ENCODE results near the gene ZNF511. TPM values are rescaled to one million over a fixed set of nuclear protein-coding genes. Genes with fewer than 3 reads are reported as not detected.

The ZNF511 gene
- total RNA-seq, 1 donor from 2014 or later = 25.5 TPM

DNA sequence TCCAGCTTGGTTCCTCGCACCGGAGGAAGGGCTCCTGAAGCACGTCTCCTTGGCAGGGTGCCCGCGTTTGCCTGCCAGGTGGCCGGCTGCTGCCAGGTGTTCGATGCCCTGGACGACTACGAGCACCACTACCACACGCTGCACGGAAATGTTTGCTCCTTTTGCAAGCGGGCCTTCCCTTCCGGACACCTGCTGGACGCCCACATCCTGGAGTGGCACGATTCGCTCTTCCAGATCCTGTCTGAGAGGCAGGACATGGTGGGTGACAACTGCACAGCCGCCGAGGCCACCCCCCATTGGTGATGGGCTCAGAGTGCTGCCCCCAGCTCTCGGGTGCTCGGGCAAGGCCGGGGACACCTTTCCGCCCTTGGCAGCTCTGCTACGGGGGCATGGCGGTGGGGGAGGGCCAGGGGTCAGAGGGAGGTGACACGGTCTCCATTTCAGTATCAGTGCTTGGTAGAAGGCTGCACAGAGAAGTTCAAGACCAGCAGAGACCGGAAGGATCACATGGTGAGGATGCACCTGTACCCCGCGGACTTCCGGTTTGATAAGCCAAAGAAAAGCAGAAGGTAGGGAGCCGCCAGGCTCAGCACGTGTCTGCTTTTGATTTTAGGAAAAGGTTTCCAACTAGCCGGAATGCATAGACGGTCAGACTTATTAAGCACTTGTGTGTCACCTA, 1.1 kb downstream of the ZNF511 start:
- no peak overlapping the region for H3K27ac Mint-ChIP-seq (ENCODE audit: unreplicated experiment)

DNA sequence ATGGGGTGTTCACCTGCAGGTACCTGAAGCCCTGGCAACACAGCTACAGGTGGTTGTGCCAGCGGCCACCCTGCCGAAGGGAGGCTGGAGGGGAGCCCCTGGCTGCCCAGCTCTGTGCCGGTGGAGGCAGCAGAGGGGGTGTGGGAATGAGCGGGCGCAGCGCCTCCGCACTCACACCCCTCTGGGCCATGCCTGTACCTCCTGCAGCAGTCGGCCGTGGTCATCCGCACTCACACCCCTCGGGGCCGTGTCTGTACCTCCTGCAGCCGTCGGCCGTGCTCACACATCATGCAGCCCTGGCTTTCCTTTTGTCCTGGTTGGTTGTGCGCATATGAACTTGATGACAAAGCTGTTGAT, 1.7 kb downstream of the ZNF511 start:
- peaks cover 9% of the 10 kb centered on the region for H3K4me1 Mint-ChIP-seq (ENCODE audit: low read depth, unreplicated experiment)
- no peak for TF ChIP-seq EZH2 (IDR thresholded peaks at IDR 0.05; ENCODE audit: insufficient read depth, low read length)
- Histone ChIP-seq H3K4me3 (ENCODE audit: insufficient read depth, low read depth, low read length) (no peak overlapping the region), H3K36me3 (ENCODE audit: insufficient read depth, low read length) (no peaks in the 10 kb centered on the region), H3K79me2 (ENCODE audit: insufficient read depth, low read length) (peaks cover 32% of the 10 kb centered on the region), H3K27me3 (ENCODE audit: insufficient read depth, low read length) (no peaks in the 10 kb centered on the region), H3K4me2 (ENCODE audit: low read length) (no peak overlapping the region), H3K9ac (ENCODE audit: low read length) (no peak overlapping the region), H4K20me1 (ENCODE audit: insufficient read depth, low read length) (peaks cover 39% of the 10 kb centered on the region), H2AFZ (ENCODE audit: low read depth, low read length) (no peak overlapping the region), H3K4me1 (ENCODE audit: insufficient read depth, low read length) (peaks cover 15% of the 10 kb centered on the region), H3K27ac (ENCODE audit: low read depth, low read length) (no peak overlapping the region), H3K9me3 (ENCODE audit: insufficient read depth, low read depth, low read length) (no peaks in the 10 kb centered on the region)
- no peaks in the 10 kb centered on the region for H3K9me3 Mint-ChIP-seq (ENCODE audit: unreplicated experiment)
- no peak overlapping the region for H3K4me3 Mint-ChIP-seq (ENCODE audit: unreplicated experiment)
- no peak for FAIRE-seq
- peaks cover 3% of the 10 kb centered on the region for H3K36me3 Mint-ChIP-seq (ENCODE audit: low read depth, unreplicated experiment)
- no peak overlapping the region for H3K27ac Mint-ChIP-seq (ENCODE audit: unreplicated experiment)
- DNase-seq (ENCODE audit: low read depth) = no peak
- H3K27me3 Mint-ChIP-seq (ENCODE audit: low read depth, unreplicated experiment) = no peaks in the 10 kb centered on the region

More for the DNA sequence above, 1.1 kb downstream of the ZNF511 start:
- TF ChIP-seq EZH2 (IDR thresholded peaks at IDR 0.05; ENCODE audit: insufficient read depth, low read length) = no peak
- TF ChIP-seq, protein P1, sequence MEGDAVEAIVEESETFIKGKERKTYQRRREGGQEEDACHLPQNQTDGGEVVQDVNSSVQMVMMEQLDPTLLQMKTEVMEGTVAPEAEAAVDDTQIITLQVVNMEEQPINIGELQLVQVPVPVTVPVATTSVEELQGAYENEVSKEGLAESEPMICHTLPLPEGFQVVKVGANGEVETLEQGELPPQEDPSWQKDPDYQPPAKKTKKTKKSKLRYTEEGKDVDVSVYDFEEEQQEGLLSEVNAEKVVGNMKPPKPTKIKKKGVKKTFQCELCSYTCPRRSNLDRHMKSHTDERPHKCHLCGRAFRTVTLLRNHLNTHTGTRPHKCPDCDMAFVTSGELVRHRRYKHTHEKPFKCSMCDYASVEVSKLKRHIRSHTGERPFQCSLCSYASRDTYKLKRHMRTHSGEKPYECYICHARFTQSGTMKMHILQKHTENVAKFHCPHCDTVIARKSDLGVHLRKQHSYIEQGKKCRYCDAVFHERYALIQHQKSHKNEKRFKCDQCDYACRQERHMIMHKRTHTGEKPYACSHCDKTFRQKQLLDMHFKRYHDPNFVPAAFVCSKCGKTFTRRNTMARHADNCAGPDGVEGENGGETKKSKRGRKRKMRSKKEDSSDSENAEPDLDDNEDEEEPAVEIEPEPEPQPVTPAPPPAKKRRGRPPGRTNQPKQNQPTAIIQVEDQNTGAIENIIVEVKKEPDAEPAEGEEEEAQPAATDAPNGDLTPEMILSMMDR (IDR thresholded peaks at IDR 0.05; ENCODE audit: insufficient read depth, low read depth, low read length) = no peak
- Mint-ChIP-seq H3K9me3 (ENCODE audit: unreplicated experiment) (no peaks in the 10 kb centered on the region), H3K4me1 (ENCODE audit: low read depth, unreplicated experiment) (peaks cover 9% of the 10 kb centered on the region), H3K27me3 (ENCODE audit: low read depth, unreplicated experiment) (no peaks in the 10 kb centered on the region), H3K36me3 (ENCODE audit: low read depth, unreplicated experiment) (peaks cover 3% of the 10 kb centered on the region), H3K4me3 (ENCODE audit: unreplicated experiment) (peak overlapping the region; percentile 73)
- H3K4me3 ChIP-seq (ENCODE audit: insufficient read depth, low read depth, low read length) = no peak overlapping the region
- H3K9ac ChIP-seq (ENCODE audit: low read length) = no peak overlapping the region
- FAIRE-seq = no peak
- no peak overlapping the region for H2AFZ ChIP-seq (ENCODE audit: low read depth, low read length)
- H3K79me2 ChIP-seq (ENCODE audit: insufficient read depth, low read length) = peaks cover 37% of the 10 kb centered on the region
- H3K4me1 ChIP-seq (ENCODE audit: insufficient read depth, low read length) = peaks cover 15% of the 10 kb centered on the region
- H4K20me1 ChIP-seq (ENCODE audit: insufficient read depth, low read length) = peaks cover 44% of the 10 kb centered on the region
- H3K9me3 ChIP-seq (ENCODE audit: insufficient read depth, low read depth, low read length) = no peaks in the 10 kb centered on the region
- no peak for DNase-seq (ENCODE audit: low read depth)
- no peaks in the 10 kb centered on the region for H3K36me3 ChIP-seq (ENCODE audit: insufficient read depth, low read length)
- peak overlapping the region; percentile 92 for H3K4me2 ChIP-seq (ENCODE audit: low read length)
- no peaks in the 10 kb centered on the region for H3K27me3 ChIP-seq (ENCODE audit: insufficient read depth, low read length)
- H3K27ac ChIP-seq (ENCODE audit: low read depth, low read length) = no peak overlapping the region

GRCh38 chr10:133310789-133311188, 2.1 kb downstream of the ZNF511 start:
- no peak overlapping the region for H3K4me3 Mint-ChIP-seq (ENCODE audit: unreplicated experiment)

More at GRCh38 chr10:133310789-133311188, 2.1 kb downstream of the ZNF511 start:
- Mint-ChIP-seq H3K9me3 (ENCODE audit: unreplicated experiment) (no peaks in the 10 kb centered on the region), H3K27me3 (ENCODE audit: low read depth, unreplicated experiment) (no peaks in the 10 kb centered on the region), H3K36me3 (ENCODE audit: low read depth, unreplicated experiment) (peaks cover 3% of the 10 kb centered on the region), H3K4me1 (ENCODE audit: low read depth, unreplicated experiment) (peaks cover 9% of the 10 kb centered on the region), H3K27ac (ENCODE audit: unreplicated experiment) (no peak overlapping the region)
- no peak overlapping the region for H2AFZ ChIP-seq (ENCODE audit: low read depth, low read length)
- H3K9me3 ChIP-seq (ENCODE audit: insufficient read depth, low read depth, low read length) = no peaks in the 10 kb centered on the region
- no peaks in the 10 kb centered on the region for H3K27me3 ChIP-seq (ENCODE audit: insufficient read depth, low read length)
- no peak for DNase-seq (ENCODE audit: low read depth)
- H3K36me3 ChIP-seq (ENCODE audit: insufficient read depth, low read length) = no peaks in the 10 kb centered on the region
- H4K20me1 ChIP-seq (ENCODE audit: insufficient read depth, low read length) = peaks cover 34% of the 10 kb centered on the region
- H3K4me1 ChIP-seq (ENCODE audit: insufficient read depth, low read length) = peaks cover 15% of the 10 kb centered on the region
- FAIRE-seq = no peak
- no peak overlapping the region for H3K4me2 ChIP-seq (ENCODE audit: low read length)
- H3K4me3 ChIP-seq (ENCODE audit: insufficient read depth, low read depth, low read length) = no peak overlapping the region
- H3K79me2 ChIP-seq (ENCODE audit: insufficient read depth, low read length) = peaks cover 28% of the 10 kb centered on the region
- no peak overlapping the region for H3K9ac ChIP-seq (ENCODE audit: low read length)
- TF ChIP-seq, protein P1 (IDR thresholded peaks at IDR 0.05; ENCODE audit: insufficient read depth, low read depth, low read length) = no peak
- H3K27ac ChIP-seq (ENCODE audit: low read depth, low read length) = no peak overlapping the region
